CD4-positive, alpha-beta T cell (primary cell): ENCODE data around the gene MYOD1. TPM values are rescaled to one million over a fixed set of nuclear protein-coding genes. Genes with fewer than 3 reads are reported as not detected.

Experiments used
- ATAC-seq: fragments of 200-7000 bp; cut with Tn5 transposase; one replicate; pipeline ENCODE4 v1.10.0; 2022; ENCODE audit warnings: mild to moderate bottlenecking; ENCODE audit not compliant: poor library complexity
- CTCF ChIA-PET: fragments of 350-600 bp; sonication (Branson Sonifier 250); formaldehyde crosslinking; loops from one replicate; lab custom pipeline; 2021; ENCODE audit warnings: antibody characterized with exemption, inconsistent platforms; lab: Charles Lee
- POLR2A ChIA-PET: fragments of 350-600 bp; sonication (Branson Sonifier 250); formaldehyde crosslinking; loops from one replicate; lab custom pipeline; 2021; ENCODE audit warnings: antibody characterized with exemption, inconsistent platforms; lab: Charles Lee
- DNase-seq, 14 experiments: peaks; one replicate each; pipeline ENCODE4 v3.0.0-alpha.2; 2013 to 2020; ENCODE audit warnings: mixed read lengths in 2 of 14
- H3K27ac ChIP-seq, 2 donors: one replicate each; pipeline versions ENCODE4 v1.5.1 to v1.7.0; 2013; ENCODE audit warnings: low read length in 2 of 2, low read depth in 1 of 2, mild to moderate bottlenecking in 1 of 2
- H3K27me3 ChIP-seq, 2 experiments: 1 replicate in 1 of 2; 2 replicates in 1 of 2; pipeline versions ENCODE4 v1.6.1 to v1.7.0; 2013; ENCODE audit warnings: low read length in 2 of 2, control low read depth in 1 of 2, mild to moderate bottlenecking in 1 of 2, moderate library complexity in 1 of 2; ENCODE audit not compliant: insufficient read depth in 2 of 2, control insufficient read depth in 1 of 2
- H3K36me3 ChIP-seq: one replicate; pipeline ENCODE4 v1.6.1; 2013; ENCODE audit warnings: low read length, control low read depth; ENCODE audit not compliant: insufficient read depth
- H3K4me1 ChIP-seq: one replicate; pipeline ENCODE4 v1.6.1; 2013; ENCODE audit warnings: low read length, control low read depth; ENCODE audit not compliant: insufficient read depth
- H3K4me3 ChIP-seq: one replicate; pipeline ENCODE4 v1.5.1; 2013; ENCODE audit warnings: mild to moderate bottlenecking, low read length, moderate library complexity
- H3K9me3 ChIP-seq, 2 experiments: 1 replicate in 1 of 2; 2 replicates in 1 of 2; pipeline versions ENCODE4 v1.6.1 to v1.7.0; 2013; ENCODE audit warnings: low read length in 2 of 2, mild to moderate bottlenecking in 2 of 2, control low read depth in 1 of 2, moderate library complexity in 1 of 2; ENCODE audit not compliant: control insufficient read depth in 1 of 2, insufficient read depth in 1 of 2
- H3K27ac Mint-ChIP-seq: one replicate; pipeline ENCODE4 v1.8.0; 2020; ENCODE audit warnings: mixed read lengths
- H3K27me3 Mint-ChIP-seq: one replicate; pipeline ENCODE4 v1.8.0; 2021; ENCODE audit warnings: mixed read lengths
- H3K36me3 Mint-ChIP-seq: one replicate; pipeline ENCODE4 v1.8.0; 2021; ENCODE audit warnings: low read depth, mixed read lengths
- H3K4me1 Mint-ChIP-seq: one replicate; pipeline ENCODE4 v1.8.0; 2021; ENCODE audit warnings: low read depth, mixed read lengths
- H3K4me3 Mint-ChIP-seq: one replicate; pipeline ENCODE4 v1.8.0; 2020; ENCODE audit warnings: mild to moderate bottlenecking, mixed read lengths
- H3K9me3 Mint-ChIP-seq: one replicate; pipeline ENCODE4 v1.8.0; 2020; ENCODE audit warnings: mixed read lengths
- CTCF ChIP-seq: fragments of 200-600 bp; IDR thresholded peaks from one replicate; pipeline ENCODE4 v1.8.0; 2022; ENCODE audit warnings: antibody characterized with exemption, mild to moderate bottlenecking
- intact Hi-C, 2 experiments: fragments of 100-400 bp; cut with DNase I in 1 of 2; cut with micrococcal nuclease in 1 of 2; formaldehyde crosslinking; loops; one replicate each; pipeline versions ENCODE4 v1.15.1 to v1.9.0; 2023 to 2025; cut with DNase I, micrococcal nuclease
- total RNA-seq, 174 experiments: library from RNA in 2 of 174; stranded (reverse) in 2 of 174; gene quantifications; one replicate each; pipeline ENCODE4 v1.2.3 and lab custom pipeline; 2021 to 2026

The MYOD1 gene
- total RNA-seq, 2 experiments from 2014 or later = not detected

DNA sequence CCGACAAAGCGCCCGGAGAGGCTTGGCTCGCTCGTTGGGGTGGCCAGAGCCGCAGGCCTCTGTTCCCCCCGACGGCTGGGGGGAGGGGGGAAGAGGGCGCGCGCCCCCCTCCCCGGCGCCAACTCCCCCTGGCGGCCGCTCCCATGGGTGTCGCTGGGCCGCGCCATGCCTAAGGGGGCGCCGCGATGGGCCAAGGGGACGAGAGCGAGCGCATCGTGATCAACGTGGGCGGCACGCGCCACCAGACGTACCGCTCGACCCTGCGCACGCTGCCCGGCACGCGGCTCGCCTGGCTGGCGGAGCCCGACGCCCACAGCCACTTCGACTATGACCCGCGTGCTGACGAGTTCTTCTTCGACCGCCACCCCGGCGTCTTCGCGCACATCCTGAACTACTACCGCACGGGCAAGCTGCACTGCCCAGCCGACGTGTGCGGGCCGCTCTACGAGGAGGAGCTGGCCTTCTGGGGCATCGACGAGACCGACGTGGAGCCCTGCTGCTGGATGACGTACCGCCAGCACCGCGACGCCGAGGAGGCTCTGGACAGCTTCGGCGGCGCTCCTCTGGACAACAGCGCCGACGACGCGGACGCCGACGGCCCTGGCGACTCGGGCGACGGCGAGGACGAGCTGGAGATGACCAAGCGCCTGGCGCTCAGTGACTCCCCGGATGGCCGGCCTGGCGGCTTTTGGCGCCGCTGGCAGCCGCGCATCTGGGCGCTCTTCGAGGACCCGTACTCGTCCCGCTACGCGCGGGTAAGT, 16.6 kb downstream of the MYOD1 start:
- Histone ChIP-seq H3K27ac (no peak overlapping the region), H3K4me1 (peaks cover 2% of the 10 kb centered on the region), H3K9me3 (peaks cover 0 to 21% of the 10 kb centered on the region in 2 experiments), H3K27me3 (peaks cover 38 to 67% of the 10 kb centered on the region in 2 experiments), H3K4me3 (no peak overlapping the region), H3K36me3 (no peaks in the 10 kb centered on the region)
- Mint-ChIP-seq H3K36me3 (no peaks in the 10 kb centered on the region), H3K27me3 (peaks cover 47% of the 10 kb centered on the region), H3K27ac (no peak overlapping the region), H3K4me3 (no peak overlapping the region), H3K4me1 (peaks cover 10% of the 10 kb centered on the region), H3K9me3 (no peaks in the 10 kb centered on the region)
- ATAC-seq = no peak
- ChIA-PET POLR2A (no interaction called here), CTCF (no interaction called here)
- no peak for TF ChIP-seq CTCF
- intact Hi-C loops = no loop called here
- DNase-seq = no peak

- DNase-seq = no peak
- peaks cover 0 to 23% of the 10 kb centered on the region in 2 experiments for H3K9me3 ChIP-seq
- CTCF ChIA-PET = no interaction called here
- H3K9me3 Mint-ChIP-seq = no peaks in the 10 kb centered on the region
- H3K27ac Mint-ChIP-seq = no peak overlapping the region
- H3K27ac ChIP-seq = no peak overlapping the region
- H3K4me1 Mint-ChIP-seq = peaks cover 10% of the 10 kb centered on the region
- H3K27me3 Mint-ChIP-seq = peaks cover 48% of the 10 kb centered on the region
- TF ChIP-seq CTCF = no peak
- no peak for ATAC-seq
- H3K4me1 ChIP-seq = no peaks in the 10 kb centered on the region
- peaks cover 38 to 62% of the 10 kb centered on the region in 2 experiments for H3K27me3 ChIP-seq
- no peak overlapping the region for H3K4me3 Mint-ChIP-seq
- no peaks in the 10 kb centered on the region for H3K36me3 ChIP-seq
- H3K4me3 ChIP-seq = no peak overlapping the region
- POLR2A ChIA-PET = no interaction called here
- H3K36me3 Mint-ChIP-seq = no peaks in the 10 kb centered on the region
- intact Hi-C loops = no loop called here
Measured at GRCh38 chr11:17736579-17736893, 17.2 kb downstream of the MYOD1 start.

- TF ChIP-seq CTCF = no peak
- H3K9me3 Mint-ChIP-seq = no peaks in the 10 kb centered on the region
- H3K27ac Mint-ChIP-seq = no peak overlapping the region
- peaks cover 10% of the 10 kb centered on the region for H3K4me1 Mint-ChIP-seq
- peaks cover 50% of the 10 kb centered on the region for H3K27me3 Mint-ChIP-seq
- POLR2A ChIA-PET = no interaction called here
- H3K27ac ChIP-seq = no peak overlapping the region
- H3K4me3 ChIP-seq = no peak overlapping the region
- intact Hi-C loops = no loop called here
- H3K36me3 ChIP-seq = no peaks in the 10 kb centered on the region
- no peak for DNase-seq
- H3K4me3 Mint-ChIP-seq = no peak overlapping the region
- CTCF ChIA-PET = no interaction called here
- peaks cover 38 to 59% of the 10 kb centered on the region in 2 experiments for H3K27me3 ChIP-seq
- H3K36me3 Mint-ChIP-seq = no peaks in the 10 kb centered on the region
- ATAC-seq = no peak
- H3K4me1 ChIP-seq = no peaks in the 10 kb centered on the region
- H3K9me3 ChIP-seq = peaks cover 0 to 27% of the 10 kb centered on the region in 2 experiments
Measured at GRCh38 chr11:17736930-17737817, 17.8 kb downstream of the MYOD1 start.
